ENCODE results near the gene ESPN. TPM values are rescaled to one million over a fixed set of nuclear protein-coding genes. Genes with fewer than 3 reads are reported as not detected.

ESPN gene
- total and polyA plus RNA-seq, 2 of the 4 experiments (the other 2 are of a cell fraction): under 0.01 to 0.02 TPM

DNA sequence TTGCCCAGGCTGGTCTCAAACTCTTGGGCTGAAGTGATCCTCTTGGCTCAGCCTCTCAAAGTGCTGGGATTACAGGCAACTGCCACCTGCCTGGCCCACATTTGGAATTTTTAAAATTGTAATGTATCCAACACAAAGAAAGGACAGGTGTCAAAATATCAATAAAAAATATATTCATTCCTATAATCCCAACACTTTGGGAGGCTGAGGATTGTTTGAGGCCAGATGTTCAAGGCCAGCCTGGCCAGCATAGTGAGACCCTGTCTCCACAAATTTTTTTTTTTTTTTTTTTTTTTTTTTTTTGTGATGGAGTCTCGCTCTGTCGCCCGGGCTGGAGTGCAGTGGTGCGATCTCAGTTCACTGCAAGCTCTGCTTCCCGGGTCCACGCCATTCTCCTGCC is 14.8 kb upstream of the ESPN start:
- H3K79me1 ChIP-seq (ENCODE audit: low read depth in 1 of 2, low read length in 2 of 2): no peaks in the 10 kb centered on the region
- no peak overlapping the region for H4K8ac ChIP-seq (ENCODE audit: low read depth in 2 of 2, low read length in 2 of 2)
- intact Hi-C loops (cut with micrococcal nuclease): no loop called here
- H3K14ac ChIP-seq (replicated peaks; ENCODE audit: low read depth, low read length): no peak overlapping the region
- BruUV-seq (replicated peaks): no TSS peak
- no peak overlapping the region for H2BK120ac ChIP-seq (ENCODE audit: low read depth, low read length)
- H3K27me3 ChIP-seq (ENCODE audit: control insufficient read depth, insufficient read depth, low read length): peaks cover 13% of the 10 kb centered on the region
- ATAC-seq (ENCODE audit: low read depth) (no peak), DNase-seq (no peak)
- H3K27ac ChIP-seq (ENCODE audit: insufficient read depth, low read length): no peak overlapping the region
- CTCF ChIA-PET: no interaction called here
- H3K9me1 ChIP-seq (ENCODE audit: insufficient read depth, low read length): peaks cover 3% of the 10 kb centered on the region; the same call in 1 of the 2 replicates
- no peak overlapping the region for H4K91ac ChIP-seq (ENCODE audit: insufficient read depth, low read depth, low read length)
- H3K56ac ChIP-seq (ENCODE audit: extremely low read depth, insufficient read depth, low read length): no peak overlapping the region
- in situ Hi-C loops (cut with MboI; ENCODE audit: low sequenced_read_pairs): loop anchor here (10.0 kb wide), 1 partner anchor 155 kb away; no protein-coding TSS in a partner anchor
- H2BK5ac ChIP-seq (ENCODE audit: low read depth, low read length, poor library complexity, severe bottlenecking): no peak overlapping the region
- dilution Hi-C loops (cut with HindIII; ENCODE audit: low sequenced_read_pairs, unreplicated experiment): no loop called here
- no peak overlapping the region for H3K4me3 ChIP-seq (ENCODE audit: insufficient read depth, low read depth, low read length)
- H2BK15ac ChIP-seq (ENCODE audit: low read depth, low read length): no peak overlapping the region
- no peak overlapping the region for H2AK9ac ChIP-seq (replicated peaks; ENCODE audit: low read depth, low read length, poor library complexity)
- WGBS, 2 experiments (ENCODE audit: extremely low coverage in 2 of 2, insufficient read length in 1 of 2): no CpG with 5 or more reads among the region's 6 CpGs
- no peak overlapping the region for H2BK20ac ChIP-seq (ENCODE audit: low read depth, low read length)
- no peaks in the 10 kb centered on the region for H3K9me3 ChIP-seq (ENCODE audit: control insufficient read depth, insufficient read depth, low read length)
- TF ChIP-seq, protein P1, sequence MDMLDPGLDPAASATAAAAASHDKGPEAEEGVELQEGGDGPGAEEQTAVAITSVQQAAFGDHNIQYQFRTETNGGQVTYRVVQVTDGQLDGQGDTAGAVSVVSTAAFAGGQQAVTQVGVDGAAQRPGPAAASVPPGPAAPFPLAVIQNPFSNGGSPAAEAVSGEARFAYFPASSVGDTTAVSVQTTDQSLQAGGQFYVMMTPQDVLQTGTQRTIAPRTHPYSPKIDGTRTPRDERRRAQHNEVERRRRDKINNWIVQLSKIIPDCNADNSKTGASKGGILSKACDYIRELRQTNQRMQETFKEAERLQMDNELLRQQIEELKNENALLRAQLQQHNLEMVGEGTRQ (IDR thresholded peaks at IDR 0.05; ENCODE audit: low read depth, low read length): no peak
- TF ChIP-seq, protein P2, sequence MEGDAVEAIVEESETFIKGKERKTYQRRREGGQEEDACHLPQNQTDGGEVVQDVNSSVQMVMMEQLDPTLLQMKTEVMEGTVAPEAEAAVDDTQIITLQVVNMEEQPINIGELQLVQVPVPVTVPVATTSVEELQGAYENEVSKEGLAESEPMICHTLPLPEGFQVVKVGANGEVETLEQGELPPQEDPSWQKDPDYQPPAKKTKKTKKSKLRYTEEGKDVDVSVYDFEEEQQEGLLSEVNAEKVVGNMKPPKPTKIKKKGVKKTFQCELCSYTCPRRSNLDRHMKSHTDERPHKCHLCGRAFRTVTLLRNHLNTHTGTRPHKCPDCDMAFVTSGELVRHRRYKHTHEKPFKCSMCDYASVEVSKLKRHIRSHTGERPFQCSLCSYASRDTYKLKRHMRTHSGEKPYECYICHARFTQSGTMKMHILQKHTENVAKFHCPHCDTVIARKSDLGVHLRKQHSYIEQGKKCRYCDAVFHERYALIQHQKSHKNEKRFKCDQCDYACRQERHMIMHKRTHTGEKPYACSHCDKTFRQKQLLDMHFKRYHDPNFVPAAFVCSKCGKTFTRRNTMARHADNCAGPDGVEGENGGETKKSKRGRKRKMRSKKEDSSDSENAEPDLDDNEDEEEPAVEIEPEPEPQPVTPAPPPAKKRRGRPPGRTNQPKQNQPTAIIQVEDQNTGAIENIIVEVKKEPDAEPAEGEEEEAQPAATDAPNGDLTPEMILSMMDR (conservative IDR thresholded peaks at IDR 0.05; ENCODE audit: low read depth, low read length): no peak
- no peak for TF ChIP-seq SMC3 (IDR thresholded peaks at IDR 0.05; ENCODE audit: low read depth, low read length)
- no peak for TF ChIP-seq RFX5 (IDR thresholded peaks at IDR 0.05; ENCODE audit: low read depth, low read length)
- no peak for TF ChIP-seq MXI1 (IDR thresholded peaks at IDR 0.05; ENCODE audit: borderline replicate concordance, low read depth, low read length)
- no peak for TF ChIP-seq RAD21 (IDR thresholded peaks at IDR 0.05; ENCODE audit: low read length)
- TF ChIP-seq, protein P3, sequence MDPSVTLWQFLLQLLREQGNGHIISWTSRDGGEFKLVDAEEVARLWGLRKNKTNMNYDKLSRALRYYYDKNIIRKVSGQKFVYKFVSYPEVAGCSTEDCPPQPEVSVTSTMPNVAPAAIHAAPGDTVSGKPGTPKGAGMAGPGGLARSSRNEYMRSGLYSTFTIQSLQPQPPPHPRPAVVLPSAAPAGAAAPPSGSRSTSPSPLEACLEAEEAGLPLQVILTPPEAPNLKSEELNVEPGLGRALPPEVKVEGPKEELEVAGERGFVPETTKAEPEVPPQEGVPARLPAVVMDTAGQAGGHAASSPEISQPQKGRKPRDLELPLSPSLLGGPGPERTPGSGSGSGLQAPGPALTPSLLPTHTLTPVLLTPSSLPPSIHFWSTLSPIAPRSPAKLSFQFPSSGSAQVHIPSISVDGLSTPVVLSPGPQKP (IDR thresholded peaks at IDR 0.05; ENCODE audit: borderline replicate concordance, low read depth, low read length): no peak
- TF ChIP-seq POLR2A (IDR thresholded peaks at IDR 0.05; ENCODE audit: low read depth, low read length): no peak
- no peak for TF ChIP-seq MAFK (IDR thresholded peaks at IDR 0.05; ENCODE audit: low read depth, low read length)
- no peak for TF ChIP-seq MAZ (IDR thresholded peaks at IDR 0.05; ENCODE audit: borderline replicate concordance, low read depth, low read length)
- no peak for TF ChIP-seq RCOR1 (IDR thresholded peaks at IDR 0.05; ENCODE audit: insufficient replicate concordance, low read length)
- no peak for TF ChIP-seq CEBPB (IDR thresholded peaks at IDR 0.05; ENCODE audit: low read depth, low read length)
- no peak for TF ChIP-seq NFE2L2 (IDR thresholded peaks at IDR 0.05; ENCODE audit: low read depth, low read length)
- TF ChIP-seq FOS (IDR thresholded peaks at IDR 0.05; ENCODE audit: low read depth, low read length): no peak
- TF ChIP-seq CHD1 (IDR thresholded peaks at IDR 0.05; ENCODE audit: low read depth, low read length): no peak
- no peak for TF ChIP-seq BHLHE40 (IDR thresholded peaks at IDR 0.05; ENCODE audit: low read depth, low read length)
- H2AK5ac ChIP-seq (ENCODE audit: low read depth, low read length): no peak overlapping the region
- POLR2A ChIA-PET (ENCODE audit: unreplicated experiment): no interaction called here
- H4K20me1 ChIP-seq (ENCODE audit: insufficient read depth, low read length): no peaks in the 10 kb centered on the region; the same call in 1 of the 2 replicates
- no peak overlapping the region for H3K18ac ChIP-seq (ENCODE audit: low read depth, low read length)
- no peak overlapping the region for H3K4ac ChIP-seq (ENCODE audit: low read depth, low read length)
- no peak overlapping the region for H3K9ac ChIP-seq (ENCODE audit: low read depth, low read length)
- H3K36me3 ChIP-seq (ENCODE audit: control insufficient read depth, insufficient read depth, low read length): no peaks in the 10 kb centered on the region
- no peak overlapping the region for H3K23ac ChIP-seq (ENCODE audit: low read depth, low read length)
- H4K5ac ChIP-seq (ENCODE audit: low read depth, low read length): no peak overlapping the region
- H3K4me2 ChIP-seq (ENCODE audit: low read depth, low read length): no peak overlapping the region
- H3K4me1 ChIP-seq (ENCODE audit: control insufficient read depth, insufficient read depth, low read length): peaks cover 2% of the 10 kb centered on the region
- no peak overlapping the region for H2AFZ ChIP-seq (replicated peaks; ENCODE audit: low read length, poor library complexity)
